Skeletal muscle satellite cell (primary cell): ENCODE results near the gene CBLIF.

ENCODE experiments used
- H3K27me3 ChIP-seq: 2 replicates; pipeline ENCODE4 v1.7.0; 2013; ENCODE audit warnings: low read length; ENCODE audit not compliant: control insufficient read depth, insufficient read depth
- H3K36me3 ChIP-seq: 2 replicates; pipeline ENCODE4 v1.7.0; 2013; ENCODE audit warnings: mild to moderate bottlenecking, control low read depth, low read length; ENCODE audit not compliant: insufficient read depth
- H3K4me1 ChIP-seq: 2 replicates; pipeline ENCODE4 v1.7.0; 2013; ENCODE audit warnings: low read length; ENCODE audit not compliant: control insufficient read depth, insufficient read depth
- H3K4me2 ChIP-seq: 2 replicates; pipeline ENCODE4 v1.7.0; 2013; ENCODE audit warnings: mild to moderate bottlenecking, low read length
- H3K4me3 ChIP-seq: 2 replicates; pipeline ENCODE4 v1.7.0; 2013; ENCODE audit warnings: low read length
- H3K9ac ChIP-seq: 2 replicates; pipeline ENCODE4 v1.7.0; 2013; ENCODE audit warnings: mild to moderate bottlenecking, low read depth, low read length, moderate library complexity
- H3K9me3 ChIP-seq: replicated peaks from 2 replicates; pipeline ENCODE4 v1.7.0; 2013; ENCODE audit warnings: mild to moderate bottlenecking, control low read depth, low read length

The CBLIF gene

DNA sequence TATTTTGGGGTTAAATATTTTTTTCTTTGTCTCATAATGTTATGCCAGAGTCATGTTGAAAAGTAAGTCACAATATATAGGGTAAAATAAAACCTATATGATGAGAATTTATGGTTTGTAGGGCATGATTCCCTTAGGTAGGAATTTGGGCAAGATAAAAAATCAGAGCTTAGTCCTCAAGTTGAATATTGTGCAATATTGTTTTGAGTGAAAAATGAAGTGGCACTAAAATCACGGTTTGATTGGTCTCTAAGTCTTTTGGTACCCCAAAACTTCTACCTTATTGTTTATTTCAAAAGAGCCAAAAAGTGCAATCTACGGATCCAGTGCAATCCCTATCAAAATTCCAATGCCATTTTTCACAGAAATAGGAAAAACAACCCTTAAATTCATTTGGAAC is 33.1 kb downstream of the CBLIF start:
- H3K4me3 ChIP-seq, result no peak overlapping the region
- H3K27me3 ChIP-seq, result peaks cover 11% of the 10 kb centered on the region
- peaks cover 5% of the 10 kb centered on the region for H3K4me1 ChIP-seq
- H3K36me3 ChIP-seq, result peaks cover 2% of the 10 kb centered on the region
- no peak overlapping the region for H3K9ac ChIP-seq
- H3K4me2 ChIP-seq, result no peak overlapping the region
- no peaks in the 10 kb centered on the region for H3K9me3 ChIP-seq

DNA sequence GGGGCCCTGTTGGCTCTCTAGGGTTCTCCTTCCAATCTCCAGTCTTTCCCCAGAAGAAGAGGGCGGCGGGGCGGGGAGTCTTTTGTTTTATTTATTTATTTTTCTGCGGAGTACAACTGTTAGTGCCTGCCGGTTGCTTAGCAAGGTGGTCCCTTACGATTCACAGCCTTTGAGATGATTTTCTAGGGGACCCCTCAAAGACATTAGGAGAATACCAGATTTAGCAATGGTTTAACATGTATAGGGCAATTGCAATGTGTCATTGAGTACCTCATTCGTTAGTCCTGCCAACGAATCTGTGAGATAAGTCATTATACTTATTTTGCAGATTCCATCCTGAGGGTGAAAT is 34.4 kb downstream of the CBLIF start:
- peak overlapping the region; percentile 95 for H3K4me3 ChIP-seq
- H3K4me1 ChIP-seq, result peaks cover 5% of the 10 kb centered on the region
- H3K36me3 ChIP-seq, result peaks cover 15% of the 10 kb centered on the region
- H3K4me2 ChIP-seq, result peak overlapping the region; percentile 84
- peaks cover 11% of the 10 kb centered on the region for H3K27me3 ChIP-seq
- no peaks in the 10 kb centered on the region for H3K9me3 ChIP-seq
- peak overlapping the region; percentile 92 for H3K9ac ChIP-seq

DNA sequence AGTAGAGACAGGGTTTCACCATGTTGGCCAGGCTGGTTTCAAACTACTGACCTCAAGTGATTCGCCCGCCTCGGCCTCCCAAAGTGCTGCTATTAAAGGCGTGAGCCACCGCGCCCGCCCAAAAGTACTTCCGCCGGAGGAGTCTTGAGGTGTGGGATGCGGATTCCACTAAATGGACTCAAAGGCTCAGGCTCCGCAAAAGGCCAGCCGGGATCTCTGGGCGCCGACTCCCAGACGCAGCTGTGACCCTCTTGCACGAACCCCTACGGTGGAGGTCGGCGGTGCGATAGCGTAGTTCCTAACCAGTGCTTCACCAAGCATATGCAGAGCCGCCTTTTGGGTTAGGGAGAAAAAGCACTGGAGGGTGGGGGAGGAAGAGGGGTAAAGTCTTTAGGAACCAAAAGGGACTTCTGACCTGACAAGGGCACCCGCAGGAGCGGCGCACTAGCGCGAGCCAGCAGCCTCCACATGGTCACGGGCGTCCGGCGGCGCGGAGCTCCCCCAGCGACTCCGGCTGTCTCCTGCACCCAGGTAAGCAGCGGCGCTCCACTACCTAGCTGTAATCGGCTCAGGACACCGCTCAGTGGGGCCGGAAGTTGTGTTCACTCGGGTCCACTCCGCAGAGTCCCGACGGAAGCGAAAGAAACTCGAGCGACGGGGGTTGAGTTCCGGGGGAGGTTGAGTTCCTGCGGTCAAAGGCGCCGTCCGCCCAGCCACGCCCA is 34.9 kb downstream of the CBLIF start, which contains the start of gene MRPL16:
TSS of gene MRPL16 (minus strand) at position 590 of the 722 bp plus-strand sequence. CDS start at position 470, 120 bp downstream.
- H3K27me3 ChIP-seq, result peaks cover 11% of the 10 kb centered on the region
- no peaks in the 10 kb centered on the region for H3K9me3 ChIP-seq
- peak within 1 kb of the TSS; percentile 92 for H3K9ac ChIP-seq
- H3K4me2 ChIP-seq, result peak within 1 kb of the TSS; percentile 84
- H3K4me3 ChIP-seq, result peak within 1 kb of the TSS; percentile 95
- H3K36me3 ChIP-seq, result peaks cover 21% of the 10 kb centered on the region
- peaks cover 5% of the 10 kb centered on the region for H3K4me1 ChIP-seq

DNA sequence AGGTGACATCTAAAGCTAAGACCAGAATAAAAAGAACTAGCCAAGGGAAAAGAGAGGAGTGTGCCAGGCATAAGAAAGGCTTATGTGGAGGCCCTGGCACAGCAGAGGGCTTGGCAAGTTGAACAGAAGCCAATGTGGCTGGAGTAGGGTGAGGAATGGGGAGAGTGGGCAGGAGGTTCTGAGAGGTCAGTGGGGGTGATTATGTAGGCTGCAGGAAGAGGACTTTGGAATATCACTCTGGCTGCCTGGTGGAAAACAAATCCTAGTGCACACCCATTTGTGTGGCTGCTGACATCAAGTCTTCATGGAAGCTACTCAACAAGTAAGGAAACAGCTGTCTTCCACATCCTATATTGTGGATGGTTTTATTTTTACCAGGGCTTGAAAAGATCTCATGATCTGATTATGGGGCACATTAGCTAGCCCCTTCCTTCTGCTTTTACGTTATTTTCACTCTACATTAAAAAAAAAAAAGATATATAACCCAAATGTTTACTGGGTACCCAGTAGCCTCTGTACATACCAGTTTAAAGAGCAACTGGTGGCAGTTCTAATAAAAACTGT is 38.2 kb downstream of the CBLIF start:
- Histone ChIP-seq H3K4me3 (no peak overlapping the region), H3K27me3 (no peaks in the 10 kb centered on the region), H3K4me2 (no peak overlapping the region), H3K9ac (no peak overlapping the region), H3K4me1 (peaks cover 7% of the 10 kb centered on the region), H3K9me3 (no peaks in the 10 kb centered on the region), H3K36me3 (peaks cover 43% of the 10 kb centered on the region)

DNA sequence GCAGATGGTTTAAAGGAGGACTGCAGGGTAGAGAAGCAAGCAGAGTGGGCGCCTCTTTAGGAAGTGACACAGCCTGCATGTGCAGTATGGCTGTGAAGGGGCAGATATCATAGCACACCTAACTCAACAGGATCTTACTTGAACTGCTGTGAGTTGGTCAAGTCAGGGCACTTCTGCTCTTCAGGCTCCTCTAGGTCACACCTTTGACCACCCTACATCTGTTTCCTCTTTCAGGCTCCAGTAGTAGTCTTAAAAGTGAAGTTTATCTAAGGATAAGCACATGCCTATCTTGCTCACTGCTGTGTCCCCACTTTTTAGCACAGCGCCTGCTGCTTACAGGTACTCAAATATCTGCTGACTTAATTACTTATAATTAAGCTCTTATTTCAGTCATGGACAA is 41.2 kb downstream of the CBLIF start:
- Histone ChIP-seq H3K4me1 (peaks cover 8% of the 10 kb centered on the region), H3K36me3 (peaks cover 43% of the 10 kb centered on the region), H3K4me2 (no peak overlapping the region), H3K4me3 (no peak overlapping the region), H3K9me3 (no peaks in the 10 kb centered on the region), H3K27me3 (no peaks in the 10 kb centered on the region), H3K9ac (no peak overlapping the region)

DNA sequence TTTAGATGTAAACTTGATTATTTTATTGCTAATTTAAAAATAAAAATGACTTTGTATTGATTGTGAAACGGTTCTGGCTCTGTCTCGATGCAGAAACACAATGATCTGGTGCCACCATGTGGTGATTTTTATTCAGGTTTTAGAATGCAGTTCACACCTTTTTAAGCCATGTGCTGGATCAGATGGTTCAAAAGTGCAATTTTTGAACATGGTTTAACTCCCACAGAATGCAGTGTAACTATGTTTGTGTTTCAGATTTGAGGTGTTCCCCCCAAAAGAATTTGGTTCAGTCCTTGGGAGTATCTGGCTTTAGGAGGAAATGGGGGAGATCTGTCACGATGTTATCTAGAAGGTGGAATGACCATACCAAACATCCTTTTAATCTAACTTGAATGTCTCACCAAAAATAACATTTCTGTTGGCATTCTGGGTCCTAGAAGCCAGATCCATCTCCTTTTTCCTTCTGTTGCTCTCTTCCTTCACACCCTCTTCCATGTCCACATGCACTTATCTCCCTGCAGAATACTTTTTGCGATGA is 42.6 kb downstream of the CBLIF start:
- no peak overlapping the region for H3K4me2 ChIP-seq
- peaks cover 40% of the 10 kb centered on the region for H3K36me3 ChIP-seq
- no peaks in the 10 kb centered on the region for H3K9me3 ChIP-seq
- H3K9ac ChIP-seq, result no peak overlapping the region
- no peak overlapping the region for H3K4me3 ChIP-seq
- H3K27me3 ChIP-seq, result no peaks in the 10 kb centered on the region
- peaks cover 8% of the 10 kb centered on the region for H3K4me1 ChIP-seq

DNA sequence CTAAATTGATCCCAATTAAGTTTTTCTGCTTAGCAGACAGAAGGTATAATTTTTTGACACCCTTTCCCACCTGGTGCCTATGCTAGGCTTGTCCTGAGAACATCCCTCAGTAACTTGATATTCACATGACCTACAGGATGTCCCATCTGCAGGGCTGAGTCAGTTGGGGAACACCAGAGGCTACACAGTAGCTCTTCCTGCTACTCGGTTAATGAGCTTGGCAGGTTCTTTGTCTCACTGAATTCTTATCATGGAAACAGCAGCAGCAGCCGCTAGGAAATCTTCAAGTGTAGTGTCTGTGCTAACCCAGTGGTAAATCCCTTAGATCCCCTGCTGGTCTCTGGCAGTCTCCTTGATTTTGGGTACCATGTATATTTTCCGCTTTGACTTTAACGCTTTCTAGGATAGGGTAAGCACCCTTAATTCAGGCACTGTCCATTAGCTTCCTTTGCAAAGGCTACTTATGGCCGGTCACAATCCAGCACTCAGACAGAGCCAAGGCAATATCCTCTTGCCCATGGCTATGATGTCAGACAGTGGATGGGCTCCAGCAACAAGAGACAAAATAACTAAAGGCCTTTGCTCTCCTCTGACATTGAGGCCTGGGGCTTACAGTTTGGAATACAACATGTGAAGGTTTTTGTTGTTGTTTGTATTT is 43.2 kb downstream of the CBLIF start:
- H3K9me3 ChIP-seq, result no peaks in the 10 kb centered on the region

DNA sequence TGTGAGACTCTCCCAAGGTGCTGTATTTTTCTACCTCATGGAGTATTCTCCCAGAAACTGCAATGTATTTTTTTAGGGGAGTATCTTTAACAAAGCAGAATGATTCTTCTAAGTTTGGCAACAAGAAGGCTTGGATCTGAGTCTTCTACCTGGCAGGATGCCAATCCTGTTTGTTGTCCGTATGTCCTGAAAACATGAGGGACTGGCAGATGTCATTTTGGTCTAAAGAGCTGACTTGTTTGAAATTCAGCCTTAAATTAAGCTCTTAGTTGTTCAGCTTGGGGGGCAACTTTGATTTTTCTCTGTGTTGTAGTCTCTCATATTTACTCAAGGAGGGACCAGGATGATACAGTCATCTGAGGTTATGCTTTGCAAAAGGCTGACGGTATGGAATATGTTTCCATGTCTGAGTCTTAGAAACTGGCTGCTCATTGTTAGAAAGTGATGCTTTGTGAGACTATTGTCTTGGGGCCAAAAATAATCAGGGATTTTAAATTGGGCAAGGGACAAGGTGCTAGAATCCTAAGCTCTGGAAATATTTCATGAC is 44.1 kb downstream of the CBLIF start:
- Histone ChIP-seq H3K27me3 (no peaks in the 10 kb centered on the region), H3K9ac (no peak overlapping the region), H3K4me3 (no peak overlapping the region), H3K4me2 (no peak overlapping the region), H3K4me1 (peaks cover 8% of the 10 kb centered on the region), H3K36me3 (peaks cover 31% of the 10 kb centered on the region), H3K9me3 (no peaks in the 10 kb centered on the region)

More for the DNA sequence above, 43.2 kb downstream of the CBLIF start:
- Histone ChIP-seq H3K4me2 (no peak overlapping the region), H3K9ac (no peak overlapping the region), H3K4me1 (peaks cover 8% of the 10 kb centered on the region), H3K4me3 (no peak overlapping the region), H3K27me3 (no peaks in the 10 kb centered on the region), H3K36me3 (peaks cover 39% of the 10 kb centered on the region)

DNA sequence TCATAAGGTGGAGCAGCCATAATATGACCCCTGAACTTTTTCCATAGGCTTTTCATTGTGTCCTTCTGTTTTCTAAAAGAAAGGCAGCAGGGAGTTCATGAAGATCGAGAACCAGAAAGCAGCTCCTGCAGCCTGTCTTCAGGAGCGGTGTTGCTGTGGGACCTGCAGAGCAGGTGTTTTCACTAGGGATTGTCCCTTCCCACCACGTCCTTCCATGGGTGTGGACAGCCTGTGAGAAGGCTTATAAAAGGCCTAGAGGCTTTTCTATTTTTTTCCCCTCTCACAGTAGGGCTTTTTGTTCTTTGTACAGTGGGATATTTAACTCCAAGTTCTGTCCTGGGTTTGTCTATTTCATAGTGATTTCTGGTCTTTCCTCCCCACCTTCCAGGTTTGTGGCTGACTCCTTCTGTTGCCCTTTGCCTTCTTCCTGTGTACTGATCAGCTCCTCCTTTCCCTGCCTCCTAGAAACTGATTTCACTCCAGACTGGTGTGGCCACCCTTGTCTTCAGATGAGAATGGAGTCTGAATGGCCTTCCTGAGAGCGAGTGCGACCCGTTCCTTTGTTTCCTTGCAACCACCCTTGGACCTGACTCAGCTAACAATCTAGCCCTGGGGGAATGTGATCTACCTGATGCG is 44.8 kb downstream of the CBLIF start:
- H3K9ac ChIP-seq, result no peak overlapping the region
- H3K27me3 ChIP-seq, result no peaks in the 10 kb centered on the region
- no peak overlapping the region for H3K4me2 ChIP-seq
- no peaks in the 10 kb centered on the region for H3K9me3 ChIP-seq
- peaks cover 8% of the 10 kb centered on the region for H3K4me1 ChIP-seq
- H3K36me3 ChIP-seq, result peaks cover 31% of the 10 kb centered on the region
- H3K4me3 ChIP-seq, result no peak overlapping the region

DNA sequence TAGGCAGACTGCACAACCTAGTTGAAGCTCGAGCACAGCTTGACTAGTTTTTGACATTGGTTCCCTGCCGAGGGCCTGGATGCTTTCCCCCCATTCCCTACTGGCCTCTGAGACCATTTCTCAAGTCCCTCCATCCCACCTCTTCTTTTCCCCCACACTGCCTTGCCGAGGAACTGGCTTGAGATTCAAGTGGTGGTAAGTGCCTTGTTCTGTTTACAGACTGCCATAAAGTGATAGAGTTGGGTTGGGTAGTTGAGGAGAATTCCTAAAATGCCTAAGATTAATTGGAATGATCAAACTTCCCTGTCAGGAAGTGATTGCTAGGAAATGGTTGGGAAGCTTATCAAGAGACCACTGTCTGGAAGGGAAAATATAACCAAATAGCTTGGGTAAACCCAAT is 50.9 kb downstream of the CBLIF start:
- Histone ChIP-seq H3K4me3 (no peak overlapping the region), H3K9ac (no peak overlapping the region), H3K9me3 (no peaks in the 10 kb centered on the region), H3K4me1 (no peaks in the 10 kb centered on the region), H3K4me2 (no peak overlapping the region), H3K36me3 (peaks cover 50% of the 10 kb centered on the region), H3K27me3 (no peaks in the 10 kb centered on the region)

DNA sequence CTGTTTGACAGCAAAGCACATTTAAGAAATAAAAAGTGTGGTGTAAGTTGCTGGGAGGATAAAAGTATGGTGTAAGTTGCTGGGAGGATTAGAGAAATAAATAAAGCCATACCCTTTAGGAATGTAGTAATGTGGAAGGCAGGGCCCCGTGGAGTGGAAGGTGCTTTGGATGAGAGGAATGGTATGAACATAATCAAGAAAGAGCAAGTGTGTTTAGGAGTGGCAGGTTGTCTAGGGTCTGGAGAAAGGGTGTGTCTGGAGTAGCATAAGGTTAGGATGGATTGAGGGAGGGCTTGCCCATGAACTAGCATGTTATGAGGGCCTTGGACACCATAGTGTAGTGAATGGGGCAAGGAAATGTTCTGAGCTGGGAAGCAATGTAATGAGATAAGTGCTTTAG is 52.8 kb downstream of the CBLIF start:
- H3K36me3 ChIP-seq, result peaks cover 58% of the 10 kb centered on the region
- no peaks in the 10 kb centered on the region for H3K27me3 ChIP-seq
- peaks cover 9% of the 10 kb centered on the region for H3K4me1 ChIP-seq
- H3K4me3 ChIP-seq, result no peak overlapping the region
- no peak overlapping the region for H3K9ac ChIP-seq
- H3K9me3 ChIP-seq, result no peaks in the 10 kb centered on the region
- no peak overlapping the region for H3K4me2 ChIP-seq
